MV-4-11 (cell line): Measurements from ENCODE around the gene GNA12.
A peak's percentile ranks its signal among the peaks of the same experiment; 100 is the strongest.

Experiments used
- DNase-seq: peaks from one replicate; lab custom pipeline; 2025; lab: John Stamatoyannopoulos, UW

Gene GNA12

GRCh38 chr7:2817456-2817855, 26.7 kb downstream of the GNA12 start:
- no peak for DNase-seq

- DNase-seq = no peak
Measured at GRCh38 chr7:2815875-2816245, 28.2 kb downstream of the GNA12 start.

- DNase-seq = no peak
Measured at GRCh38 chr7:2814946-2815874, 28.9 kb downstream of the GNA12 start.

GRCh38 chr7:2814186-2814945, 29.7 kb downstream of the GNA12 start:
- DNase-seq = no peak

GRCh38 chr7:2813350-2814185, 30.5 kb downstream of the GNA12 start:
- DNase-seq = no peak

GRCh38 chr7:2812831-2813230, 31.3 kb downstream of the GNA12 start:
- DNase-seq = no peak

- DNase-seq = no peak
Measured at GRCh38 chr7:2812114-2812487, 32.0 kb downstream of the GNA12 start.

GRCh38 chr7:2811476-2812113, 32.5 kb downstream of the GNA12 start:
- peak; percentile 53 for DNase-seq

- no peak for DNase-seq
Measured at GRCh38 chr7:2810682-2811415, 33.3 kb downstream of the GNA12 start.

- no peak for DNase-seq
Measured at GRCh38 chr7:2809903-2810625, 34.0 kb downstream of the GNA12 start.

- peak; percentile 75 for DNase-seq
Measured at GRCh38 chr7:2808891-2809665, 35.0 kb downstream of the GNA12 start.

GRCh38 chr7:2807845-2808772, 36.0 kb downstream of the GNA12 start:
- no peak for DNase-seq

GRCh38 chr7:2807460-2807844, 36.7 kb downstream of the GNA12 start:
- no peak for DNase-seq

- DNase-seq = no peak
Measured at GRCh38 chr7:2806571-2806970, 37.5 kb downstream of the GNA12 start.

- DNase-seq = no peak
Measured at GRCh38 chr7:2805213-2805944, 38.7 kb downstream of the GNA12 start.

GRCh38 chr7:2804227-2804763, 39.8 kb downstream of the GNA12 start:
- no peak for DNase-seq

GRCh38 chr7:2803755-2804154, 40.4 kb downstream of the GNA12 start:
- no peak for DNase-seq

- no peak for DNase-seq
Measured at GRCh38 chr7:2803342-2803692, 40.8 kb downstream of the GNA12 start.
